Stimulated activated CD4-positive, alpha-beta T cell treated with anti-CD3 and anti-CD28 coated beads, TNF-alpha, amount 100 ng/mL, for 48 hours (primary cell): ENCODE data around the gene NPHS1.
"Not testable (repeated sequence)": the region's sequence is repeated elsewhere in the genome, so short reads cannot be mapped to it uniquely, and the experiment has no call there.

Experiments
- DNase-seq, 3 donors: peaks; one replicate each; pipeline ENCODE4 v3.0.0-alpha.2; 2020; ENCODE audit warnings: low read depth in 3 of 3

The NPHS1 gene, protein sequence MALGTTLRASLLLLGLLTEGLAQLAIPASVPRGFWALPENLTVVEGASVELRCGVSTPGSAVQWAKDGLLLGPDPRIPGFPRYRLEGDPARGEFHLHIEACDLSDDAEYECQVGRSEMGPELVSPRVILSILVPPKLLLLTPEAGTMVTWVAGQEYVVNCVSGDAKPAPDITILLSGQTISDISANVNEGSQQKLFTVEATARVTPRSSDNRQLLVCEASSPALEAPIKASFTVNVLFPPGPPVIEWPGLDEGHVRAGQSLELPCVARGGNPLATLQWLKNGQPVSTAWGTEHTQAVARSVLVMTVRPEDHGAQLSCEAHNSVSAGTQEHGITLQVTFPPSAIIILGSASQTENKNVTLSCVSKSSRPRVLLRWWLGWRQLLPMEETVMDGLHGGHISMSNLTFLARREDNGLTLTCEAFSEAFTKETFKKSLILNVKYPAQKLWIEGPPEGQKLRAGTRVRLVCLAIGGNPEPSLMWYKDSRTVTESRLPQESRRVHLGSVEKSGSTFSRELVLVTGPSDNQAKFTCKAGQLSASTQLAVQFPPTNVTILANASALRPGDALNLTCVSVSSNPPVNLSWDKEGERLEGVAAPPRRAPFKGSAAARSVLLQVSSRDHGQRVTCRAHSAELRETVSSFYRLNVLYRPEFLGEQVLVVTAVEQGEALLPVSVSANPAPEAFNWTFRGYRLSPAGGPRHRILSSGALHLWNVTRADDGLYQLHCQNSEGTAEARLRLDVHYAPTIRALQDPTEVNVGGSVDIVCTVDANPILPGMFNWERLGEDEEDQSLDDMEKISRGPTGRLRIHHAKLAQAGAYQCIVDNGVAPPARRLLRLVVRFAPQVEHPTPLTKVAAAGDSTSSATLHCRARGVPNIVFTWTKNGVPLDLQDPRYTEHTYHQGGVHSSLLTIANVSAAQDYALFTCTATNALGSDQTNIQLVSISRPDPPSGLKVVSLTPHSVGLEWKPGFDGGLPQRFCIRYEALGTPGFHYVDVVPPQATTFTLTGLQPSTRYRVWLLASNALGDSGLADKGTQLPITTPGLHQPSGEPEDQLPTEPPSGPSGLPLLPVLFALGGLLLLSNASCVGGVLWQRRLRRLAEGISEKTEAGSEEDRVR (N-terminal part only)

DNA sequence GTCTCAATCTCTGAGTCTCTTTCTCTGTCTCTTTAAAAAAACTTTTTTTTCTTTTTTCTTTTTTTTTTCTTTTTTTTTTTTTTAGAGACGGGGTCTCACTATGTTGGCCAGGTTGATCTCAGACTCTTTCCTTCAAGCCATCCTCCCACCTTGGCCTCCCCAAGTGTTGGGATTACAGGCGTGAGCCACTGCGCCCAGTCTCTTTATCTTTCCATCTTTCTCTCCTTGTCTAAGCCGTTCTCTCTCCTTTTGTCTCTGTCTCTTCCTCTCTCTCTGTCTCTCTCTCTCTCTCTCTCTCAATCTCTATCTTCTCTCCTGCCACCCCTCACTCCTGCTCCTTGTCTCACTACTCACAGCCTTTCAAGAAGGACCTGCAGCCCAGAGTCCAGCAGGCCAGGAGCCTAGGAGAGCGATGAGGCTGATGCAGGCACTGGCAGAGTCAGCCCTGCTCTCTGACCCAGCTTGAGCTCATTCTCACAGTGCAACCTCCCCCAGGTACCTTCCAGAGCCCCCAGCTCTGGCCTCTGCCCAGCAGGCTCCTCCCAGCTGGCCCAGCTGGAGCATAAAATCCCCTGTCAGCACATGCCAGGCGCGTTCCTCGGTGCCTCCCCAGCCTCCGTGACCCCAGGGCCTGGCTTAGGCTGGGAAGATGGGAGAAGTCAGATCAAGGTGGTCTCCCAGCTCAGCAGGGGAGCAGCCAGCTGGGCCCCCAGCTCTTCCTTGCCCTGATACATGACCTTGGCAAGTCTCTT, at the start of gene NPHS1:
Gene NPHS1 (minus strand): TSS at position 476 of the 752 bp plus-strand sequence. CDS start 667 bp downstream, outside the sequence.
- DNase-seq: no peak

DNA sequence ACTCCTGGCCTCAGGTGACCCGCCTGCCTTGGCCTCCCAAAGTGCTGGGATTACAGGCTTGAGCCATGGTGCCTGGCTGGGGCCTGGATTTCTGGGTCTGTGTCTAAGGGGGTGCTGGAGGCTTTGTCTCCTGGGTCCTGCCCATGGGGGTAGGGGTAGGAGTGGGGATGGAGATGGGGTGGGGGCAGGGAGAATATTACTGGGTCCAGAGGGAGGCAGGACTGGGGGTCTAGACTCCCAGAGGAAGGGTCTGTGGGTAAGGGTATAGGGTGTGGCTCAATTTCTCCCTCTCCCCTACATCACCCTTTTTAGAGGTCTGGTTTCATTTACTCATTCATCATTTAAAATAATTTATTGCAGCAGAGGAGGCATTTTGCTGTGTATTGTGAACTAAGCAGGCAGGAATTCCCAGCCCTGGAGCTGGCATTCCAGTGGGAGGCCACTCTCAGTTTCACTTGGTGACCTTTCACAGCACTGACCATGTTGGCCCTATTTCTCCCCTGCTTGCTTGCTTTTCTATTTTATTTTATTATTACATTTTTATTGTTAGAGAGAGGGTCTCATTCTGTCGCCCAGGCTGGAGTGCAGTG, 48.8 kb upstream of the NPHS1 start:
- no peak for DNase-seq

DNA sequence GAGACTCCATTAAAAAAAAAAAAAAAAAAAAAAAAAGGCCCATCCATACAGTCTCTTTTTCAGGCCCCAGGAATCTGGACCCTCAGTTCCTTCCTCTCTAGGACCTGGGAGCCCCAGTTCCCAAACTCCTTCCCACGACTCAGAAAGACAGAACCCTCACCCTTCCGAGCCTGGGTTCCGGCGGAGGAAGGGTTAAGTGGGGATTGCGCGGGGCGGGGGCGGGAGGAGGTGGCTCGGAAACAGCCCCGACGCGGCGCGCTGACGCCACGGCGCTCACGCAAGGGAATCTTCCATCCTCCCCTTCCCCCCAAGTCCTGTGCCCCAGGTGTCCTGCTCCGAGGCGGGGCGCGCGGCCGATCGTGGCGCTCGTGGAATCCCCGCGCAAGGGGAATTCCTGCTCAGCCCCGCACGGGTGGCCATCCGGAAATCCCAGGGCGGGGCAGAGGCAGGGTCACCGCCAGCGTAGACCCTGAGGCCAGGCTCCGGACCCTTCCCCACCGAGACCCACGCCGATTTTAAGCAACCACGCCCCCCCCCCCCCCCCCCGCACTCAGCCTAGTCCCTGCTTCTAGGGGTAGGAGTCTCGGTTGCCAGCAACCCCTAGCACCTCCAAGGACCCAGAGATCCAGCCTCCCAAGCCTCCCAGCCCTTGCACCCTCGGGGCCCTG, 47.4 kb upstream of the NPHS1 start:
- DNase-seq: peak; percentile 71 to 82 (median 79)

DNA sequence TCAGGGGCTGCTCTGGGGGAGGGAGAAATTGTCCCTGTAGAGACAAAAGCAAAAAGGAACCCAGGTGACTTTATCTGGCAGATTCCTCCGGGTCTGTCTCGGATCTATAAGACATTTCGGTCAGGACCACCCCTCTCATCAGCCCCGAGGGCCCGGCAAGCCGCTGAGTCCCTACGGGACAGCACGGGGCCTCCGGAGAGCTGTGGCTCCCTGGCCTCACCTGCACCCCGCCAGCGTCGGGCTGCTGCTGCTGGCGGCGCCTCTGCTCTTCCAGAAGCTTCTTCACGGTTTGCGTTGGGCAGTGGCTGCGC, 46.1 kb upstream of the NPHS1 start:
- no peak for DNase-seq

DNA sequence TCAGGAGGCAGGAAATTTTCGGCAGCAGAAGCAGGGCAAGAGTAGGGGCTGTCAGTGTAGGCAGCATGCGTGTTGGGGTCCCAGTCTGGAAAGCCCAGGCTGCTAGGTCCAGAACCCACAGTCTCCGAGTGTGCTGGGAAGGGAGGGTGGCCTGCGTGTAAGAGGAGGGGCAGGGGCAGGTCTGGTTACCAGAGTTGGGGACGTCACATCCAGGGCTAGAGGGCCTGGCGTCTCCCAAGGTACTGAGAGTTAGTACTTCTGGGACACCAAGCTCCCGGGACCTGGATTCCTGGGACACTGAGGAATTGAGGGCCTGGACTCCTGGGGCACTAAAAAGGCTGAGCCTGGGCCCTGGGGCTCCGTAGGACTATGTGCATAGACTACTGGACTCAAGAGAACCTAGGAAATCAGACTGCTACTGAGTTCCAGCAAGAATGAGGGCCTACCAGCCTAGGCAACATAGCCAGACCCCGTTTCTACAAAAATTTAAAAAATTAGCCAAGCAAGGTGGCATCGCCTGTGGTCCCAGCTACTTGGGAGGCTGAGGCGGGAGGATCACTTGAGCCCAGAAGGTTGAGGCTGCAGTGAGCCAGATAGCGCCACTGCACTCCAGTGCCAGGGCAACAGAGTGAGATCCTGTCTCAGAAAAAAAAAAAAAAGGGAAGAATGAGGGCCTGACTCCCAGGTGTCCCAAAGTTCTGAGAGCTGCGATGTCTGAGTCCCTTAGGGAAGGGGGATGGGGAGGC, 45.6 kb upstream of the NPHS1 start:
- DNase-seq: no peak

DNA sequence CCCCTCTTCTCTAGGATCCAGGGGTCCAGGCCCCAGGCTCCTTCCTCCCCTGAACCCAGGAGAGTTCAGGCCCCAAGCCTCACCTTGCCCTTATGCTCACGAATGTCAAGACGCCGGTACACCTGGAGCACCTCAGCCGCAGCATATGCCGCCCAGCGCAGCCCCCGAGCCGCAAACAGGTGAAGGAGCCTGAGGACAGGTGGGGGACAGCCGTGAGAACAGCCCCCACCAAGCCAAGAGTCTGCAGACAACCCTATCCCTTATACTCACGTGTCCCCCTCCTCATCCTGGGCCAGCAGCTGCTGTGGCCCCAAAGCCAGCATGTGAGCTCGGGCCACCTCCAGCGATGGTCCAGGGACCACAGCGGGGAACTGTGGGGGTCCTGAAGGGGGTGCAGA, 44.3 kb upstream of the NPHS1 start:
- no peak for DNase-seq

DNA sequence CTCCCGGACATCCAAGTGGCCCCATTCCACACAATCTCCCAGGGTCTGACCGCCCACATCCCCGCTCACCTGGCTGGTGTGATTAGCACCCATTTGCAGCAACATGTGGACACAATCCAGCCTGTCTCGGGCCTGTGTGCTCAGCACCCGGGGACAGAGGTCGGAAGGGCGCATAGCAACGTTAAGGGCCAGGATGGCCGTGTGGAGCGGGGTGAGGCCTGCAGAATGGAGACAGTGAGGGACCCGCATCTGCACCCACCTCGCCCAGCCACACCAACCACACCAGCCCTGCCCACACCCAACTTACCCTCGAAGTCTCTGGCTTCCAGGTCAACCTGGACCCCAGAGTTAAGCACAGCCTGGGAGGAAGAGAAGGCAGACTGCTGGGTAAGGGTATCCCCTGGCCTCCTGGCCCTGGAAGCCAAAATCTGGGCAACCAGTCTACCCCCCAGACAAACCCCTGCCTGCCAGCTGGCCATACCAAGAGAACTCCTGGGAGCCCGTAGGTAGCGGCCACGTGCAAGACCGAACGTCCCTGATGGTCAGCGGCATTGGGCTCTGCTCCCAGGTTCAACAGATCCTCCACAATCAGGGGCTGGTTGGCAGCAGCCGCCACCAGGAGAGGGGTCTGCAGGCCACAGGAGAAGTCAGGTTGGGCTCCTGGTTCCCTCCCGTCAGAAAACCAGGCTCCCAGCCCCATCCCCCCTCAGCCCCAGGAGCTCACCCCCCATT, 43.8 kb upstream of the NPHS1 start:
- no peak for DNase-seq

DNA sequence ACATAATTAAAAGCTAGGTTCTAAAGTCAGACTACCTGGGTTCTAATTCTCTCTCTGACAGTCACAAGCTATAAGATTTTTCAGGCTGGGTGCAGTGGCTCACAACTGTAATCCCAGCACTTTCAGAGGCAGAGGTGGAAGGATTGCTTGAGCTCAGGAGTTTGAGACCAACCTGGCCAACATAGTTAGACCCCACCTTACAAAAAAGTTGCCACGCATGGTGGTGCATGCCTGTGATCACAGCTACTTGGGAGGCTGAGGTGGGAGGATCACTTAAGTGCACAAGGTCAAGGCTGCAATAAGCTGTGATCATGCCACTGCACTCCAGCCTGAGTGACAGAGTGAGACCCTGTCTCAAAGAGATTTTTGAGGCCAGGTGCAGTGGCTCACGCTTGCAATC, 42.0 kb upstream of the NPHS1 start:
- DNase-seq: no peak

DNA sequence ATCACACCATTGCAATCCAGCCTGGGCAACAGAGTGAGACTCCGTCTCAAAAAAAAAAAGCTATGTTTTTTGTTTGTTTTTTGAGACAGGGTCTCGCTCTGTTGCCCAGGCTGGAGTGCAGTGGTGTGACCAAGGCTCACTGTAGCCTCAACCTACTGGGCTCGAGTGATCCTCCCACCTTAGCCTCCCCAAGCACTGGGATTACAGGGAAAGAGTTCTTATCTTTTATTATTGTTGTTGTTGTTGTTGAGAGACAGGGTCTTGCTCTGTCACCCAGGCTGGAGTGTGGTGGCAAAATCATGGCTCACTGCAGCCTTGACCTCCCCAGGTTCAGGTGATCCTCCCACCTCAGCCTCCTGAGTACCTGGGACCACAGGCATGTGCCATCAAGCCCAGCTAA, 39.5 kb upstream of the NPHS1 start:
- not testable (repeated sequence) for DNase-seq

DNA sequence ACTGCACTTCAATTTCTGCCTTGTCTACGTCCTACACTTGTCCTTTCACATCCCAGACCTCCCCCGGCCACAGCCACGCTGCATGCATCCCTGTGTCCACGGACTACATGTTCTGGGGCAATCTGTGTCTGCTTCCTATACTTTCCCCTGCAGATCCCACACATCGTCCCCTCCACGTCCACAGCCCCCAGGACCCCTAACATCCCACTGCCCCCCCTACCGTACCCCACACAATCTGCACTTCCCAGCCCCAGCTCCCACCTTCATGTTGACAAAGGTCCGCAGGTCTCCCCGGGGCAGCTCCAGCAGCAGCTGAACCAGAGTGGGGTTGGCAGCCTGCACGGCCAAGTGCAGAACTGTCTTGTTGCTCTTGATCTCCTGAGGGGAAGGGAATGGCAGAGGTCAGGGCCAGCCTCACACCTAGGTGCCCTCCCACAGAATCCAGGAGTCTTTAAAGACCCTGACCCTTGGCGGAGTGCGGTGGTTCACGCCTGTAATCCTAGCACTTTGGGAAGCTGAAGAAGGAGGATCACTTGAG, 37.9 kb upstream of the NPHS1 start:
- DNase-seq: no peak

DNA sequence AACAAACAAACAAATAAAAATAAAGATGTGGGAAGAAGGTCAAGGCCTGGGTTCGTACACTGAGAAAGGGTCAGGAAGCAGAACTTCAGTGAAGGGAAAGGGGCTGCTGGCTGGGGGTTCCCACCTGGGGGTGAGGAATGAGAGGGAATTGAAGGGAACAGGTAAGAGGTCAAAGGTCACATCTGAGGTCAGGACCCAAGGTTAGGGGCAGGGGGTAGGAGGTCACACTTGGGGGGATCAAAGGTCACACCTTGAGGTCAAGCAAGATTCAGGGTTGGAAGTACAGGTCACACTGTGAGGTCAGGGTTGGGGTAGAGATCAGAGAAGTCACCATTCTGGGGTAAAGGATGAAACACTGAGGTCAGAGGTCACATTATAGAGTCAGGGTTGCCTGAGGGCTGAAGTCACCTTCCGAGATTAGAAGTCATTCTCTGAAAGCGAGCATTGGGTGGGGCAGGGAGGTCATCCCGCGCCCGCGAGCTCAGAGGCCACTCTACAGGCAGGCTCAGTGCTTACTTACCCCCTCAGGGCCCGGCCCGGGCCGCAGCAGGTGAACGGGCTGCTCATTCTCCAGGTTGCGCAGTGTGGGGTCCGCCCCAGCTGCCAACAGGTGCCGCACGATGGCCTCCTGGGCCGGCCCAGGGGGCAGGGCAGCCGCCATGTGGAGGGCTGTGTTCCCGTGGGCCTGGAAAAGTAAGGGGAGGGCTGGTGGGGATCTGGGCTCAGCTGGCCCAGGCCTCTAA, 37.2 kb upstream of the NPHS1 start:
- no peak for DNase-seq

DNA sequence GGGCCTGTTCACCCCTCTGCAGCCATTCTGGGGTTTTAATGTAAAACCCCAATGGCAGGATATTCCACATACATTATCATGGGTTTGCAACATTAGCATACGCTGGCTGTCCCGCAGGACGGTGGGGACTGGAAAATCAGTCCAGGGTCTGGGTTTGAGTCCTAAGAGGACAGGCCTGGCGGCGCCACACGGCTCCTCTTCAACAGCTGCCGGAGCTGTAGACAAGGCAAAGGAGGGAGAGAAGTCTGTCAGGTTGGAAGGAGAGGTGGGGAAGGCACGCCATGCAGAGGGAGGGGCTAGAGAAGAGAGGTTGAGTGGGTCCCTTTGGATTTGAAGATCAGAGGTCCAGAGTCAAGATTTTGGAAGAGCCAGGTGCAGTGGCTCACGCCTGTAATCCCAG, 36.1 kb upstream of the NPHS1 start:
- no peak for DNase-seq

DNA sequence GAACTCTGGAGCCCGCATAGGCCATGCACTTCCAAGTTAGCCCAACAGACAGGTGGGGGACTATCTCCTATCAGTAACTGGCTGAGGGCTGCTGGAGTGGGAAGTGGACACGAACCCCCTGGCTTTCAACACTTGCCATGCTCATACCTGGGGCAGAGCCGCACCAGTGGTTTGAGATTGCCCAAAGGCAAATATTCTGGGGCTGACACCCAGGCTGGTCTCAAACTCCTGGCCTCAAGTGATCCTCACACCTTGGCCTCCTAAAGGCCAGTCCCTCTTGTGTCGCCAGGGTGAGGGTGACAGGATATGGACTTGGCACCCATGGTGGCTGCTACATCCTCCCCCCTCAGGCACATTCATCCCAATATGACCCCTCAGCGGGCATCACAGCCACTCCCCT, 34.9 kb upstream of the NPHS1 start:
- no peak for DNase-seq

DNA sequence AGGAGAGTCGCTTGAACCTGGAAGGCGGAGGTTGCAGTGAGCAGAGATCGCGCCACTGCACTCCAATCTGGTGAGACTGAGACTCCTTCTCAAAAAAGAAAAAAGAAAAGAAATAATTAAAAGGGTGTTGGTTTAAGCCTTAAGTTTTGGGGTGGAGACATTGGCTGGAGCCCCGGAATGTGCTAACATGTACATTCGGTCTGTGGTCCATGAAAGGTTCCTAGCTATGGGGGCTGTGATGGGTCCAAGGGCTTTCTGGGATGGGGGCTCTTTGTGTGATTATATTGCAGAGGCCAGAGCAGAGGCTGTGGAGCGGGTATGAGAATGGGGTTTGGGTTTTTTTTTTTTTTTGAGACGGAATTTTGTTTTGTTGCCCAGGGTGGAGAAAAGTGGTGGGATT, 33.6 kb upstream of the NPHS1 start:
- DNase-seq: no peak

DNA sequence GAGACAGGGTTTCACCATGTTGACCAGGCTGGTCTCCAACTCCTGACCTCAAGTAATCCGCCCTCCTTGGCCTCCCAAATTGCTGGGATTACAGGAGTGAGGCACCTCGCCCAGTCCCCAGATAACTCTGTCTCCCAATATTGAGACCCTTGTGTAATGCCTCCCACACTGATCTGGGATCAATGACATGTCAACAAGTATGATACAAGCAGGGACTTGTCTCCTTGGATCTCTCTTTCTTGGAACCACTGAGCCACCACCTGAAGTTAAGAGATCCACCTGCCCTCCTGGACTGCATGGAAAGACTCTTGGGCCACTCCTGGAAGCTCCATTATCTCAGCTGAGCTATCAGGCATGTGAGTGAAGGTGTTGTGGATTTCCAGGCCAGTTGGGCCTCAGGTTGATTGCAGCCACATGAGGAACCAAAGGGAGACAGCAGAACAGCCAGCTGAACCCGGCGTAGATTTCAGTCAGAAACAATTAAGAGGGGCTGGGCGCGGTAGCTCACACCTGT, 33.0 kb upstream of the NPHS1 start:
- no peak for DNase-seq

DNA sequence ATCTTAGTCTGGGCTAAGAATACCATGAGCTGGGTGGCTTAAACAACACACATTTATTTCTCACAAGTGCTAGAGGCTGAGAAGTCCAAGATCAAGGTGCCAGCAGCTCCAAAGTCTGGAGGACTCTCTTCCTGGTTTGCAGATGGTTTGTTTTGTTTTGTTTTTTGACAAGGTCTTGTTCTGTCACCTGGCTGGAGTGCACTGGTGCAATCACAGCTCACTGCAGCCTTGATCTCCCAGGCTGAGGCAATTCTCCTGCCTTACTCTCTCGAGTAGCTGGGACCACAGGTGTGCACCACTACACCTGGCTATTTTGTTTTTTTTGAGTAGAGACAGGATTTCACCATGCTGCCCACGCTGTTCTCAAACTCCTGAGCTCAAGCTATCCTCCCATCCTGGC, 31.6 kb upstream of the NPHS1 start:
- DNase-seq: no peak

DNA sequence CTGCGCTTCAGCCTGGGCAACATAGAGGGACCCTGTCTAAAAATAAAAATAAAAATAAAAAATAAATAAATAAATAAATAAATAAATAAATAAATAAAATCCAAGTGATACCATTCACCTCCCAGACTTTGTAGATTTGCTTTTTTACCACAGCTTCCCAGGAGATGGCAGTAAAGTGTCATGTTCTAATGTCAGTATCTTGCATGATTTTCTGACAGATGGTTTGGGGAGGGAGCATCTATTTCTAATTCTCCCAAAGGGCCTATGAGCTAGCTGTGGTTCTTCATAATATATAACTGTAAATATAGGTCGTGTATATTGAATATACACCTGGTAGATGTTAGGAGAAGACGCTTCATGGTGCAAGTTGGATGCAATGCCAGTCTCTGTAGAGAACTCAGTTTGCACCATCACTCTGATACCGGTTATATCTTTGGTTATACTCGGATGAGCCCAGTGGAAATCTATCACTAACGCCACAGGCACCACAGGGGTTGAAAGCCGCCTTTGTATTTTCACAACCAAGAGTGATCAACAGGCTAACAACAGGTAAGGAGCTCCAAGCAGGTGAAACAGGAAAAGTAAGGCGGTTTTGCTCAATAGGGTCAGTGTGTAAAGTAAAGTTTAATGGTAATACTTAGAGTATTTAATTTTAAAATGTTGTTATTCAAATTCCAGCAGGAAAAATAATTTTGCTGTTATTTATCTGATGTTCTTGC, 30.0 kb upstream of the NPHS1 start:
- DNase-seq: no peak
